NCI-H2107 (cell line): Measurements from ENCODE around the gene PAK3.

Experiments used
- DNase-seq: peaks from one replicate; lab custom pipeline; 2025; lab: John Stamatoyannopoulos, UW

Gene PAK3

GRCh38 chrX:111264385-111264784 lies 168.4 kb downstream of the PAK3 start:
- no peak for DNase-seq

- DNase-seq = no peak
These were observed 169.5 kb downstream of the PAK3 start for GRCh38 chrX:111265486-111265885.

- DNase-seq = no peak
These were observed 172.5 kb downstream of the PAK3 start for GRCh38 chrX:111268506-111268905.

GRCh38 chrX:111270339-111270738 lies 174.3 kb downstream of the PAK3 start, which contains the start of gene CAPN6:
Gene CAPN6 (minus strand): TSS chrX:111270483. CDS start chrX:111263936, 6,547 bp downstream.
- no peak for DNase-seq
